Uterus (tissue), 4 donors: ENCODE measurements around the gene MYBPH. TPM values are rescaled to one million over a fixed set of nuclear protein-coding genes. Genes with fewer than 3 reads are reported as not detected.

Source experiments
- DNase-seq, 2 donors: peaks; one replicate each; pipeline ENCODE4 v3.0.0-alpha.2; 2019 to 2020
- H3K27ac ChIP-seq, 2 donors: fragments of 200-600 bp; sonication (generic); 1 replicate in 1 of 2; 2 replicates in 1 of 2; pipeline ENCODE4 v1.5.1; 2016 to 2018
- H3K27me3 ChIP-seq, 2 donors: fragments of 200-600 bp; sonication (generic); one replicate each; pipeline ENCODE4 v1.5.1; 2018 to 2019; ENCODE audit warnings: control low read depth in 1 of 2
- H3K36me3 ChIP-seq, 2 donors: fragments of 200-600 bp; sonication (generic); one replicate each; pipeline ENCODE4 v1.5.1; 2019; ENCODE audit warnings: control low read depth in 1 of 2
- H3K4me1 ChIP-seq, 2 donors: fragments of 200-600 bp; sonication (generic); one replicate each; pipeline ENCODE4 v1.5.1; 2018 to 2019; ENCODE audit warnings: control low read depth in 1 of 2
- H3K4me3 ChIP-seq, 2 donors: fragments of 200-600 bp; sonication (generic); 1 replicate in 1 of 2; 2 replicates in 1 of 2; pipeline ENCODE4 v1.5.1; 2018 to 2019; ENCODE audit warnings: mild to moderate bottlenecking in 1 of 2
- H3K9me3 ChIP-seq, 2 donors: fragments of 200-600 bp; sonication (generic); one replicate each; pipeline ENCODE4 v1.5.1; 2019; ENCODE audit warnings: control low read depth in 1 of 2
- POLR2A ChIP-seq, 2 donors: fragments of 450-650 bp; IDR thresholded peaks; one replicate each; pipeline ENCODE4 v1.6.1; 2016; ENCODE audit warnings: antibody characterized with exemption in 2 of 2, mild to moderate bottlenecking in 1 of 2, moderate library complexity in 1 of 2
- intact Hi-C: fragments of 100-400 bp; cut with DNase I; formaldehyde crosslinking; loops from one replicate; pipeline ENCODE4 v1.15.1; 2023; ENCODE audit warnings: low total_unique reads
- total RNA-seq, 4 donors: library from RNA; depleted of rRNA in 3 of 4; stranded (reverse); fragments of >200 nt in 3 of 4; gene quantifications; one replicate each; pipeline versions ENCODE4 v1.1.0 to v1.2.4, GENCODE V29; 2014 to 2023
- TF ChIP-seq, protein P1 (sequence below), 4 experiments: fragments of 200-600 bp in 2 of 4; fragments of 450-650 bp in 2 of 4; sonication (generic) in 2 of 4; IDR thresholded peaks; one replicate each; pipeline ENCODE4 v1.5.1; 2016 to 2019; ENCODE audit warnings: antibody characterized with exemption in 4 of 4, mild to moderate bottlenecking in 2 of 4, moderate library complexity in 1 of 4
- donor health status: DM: yes; HTN: yes; CAD: no.

MYBPH gene
- total RNA-seq, 4 donors from 2014 or later = 0.64 TPM; not detected in 3

DNA sequence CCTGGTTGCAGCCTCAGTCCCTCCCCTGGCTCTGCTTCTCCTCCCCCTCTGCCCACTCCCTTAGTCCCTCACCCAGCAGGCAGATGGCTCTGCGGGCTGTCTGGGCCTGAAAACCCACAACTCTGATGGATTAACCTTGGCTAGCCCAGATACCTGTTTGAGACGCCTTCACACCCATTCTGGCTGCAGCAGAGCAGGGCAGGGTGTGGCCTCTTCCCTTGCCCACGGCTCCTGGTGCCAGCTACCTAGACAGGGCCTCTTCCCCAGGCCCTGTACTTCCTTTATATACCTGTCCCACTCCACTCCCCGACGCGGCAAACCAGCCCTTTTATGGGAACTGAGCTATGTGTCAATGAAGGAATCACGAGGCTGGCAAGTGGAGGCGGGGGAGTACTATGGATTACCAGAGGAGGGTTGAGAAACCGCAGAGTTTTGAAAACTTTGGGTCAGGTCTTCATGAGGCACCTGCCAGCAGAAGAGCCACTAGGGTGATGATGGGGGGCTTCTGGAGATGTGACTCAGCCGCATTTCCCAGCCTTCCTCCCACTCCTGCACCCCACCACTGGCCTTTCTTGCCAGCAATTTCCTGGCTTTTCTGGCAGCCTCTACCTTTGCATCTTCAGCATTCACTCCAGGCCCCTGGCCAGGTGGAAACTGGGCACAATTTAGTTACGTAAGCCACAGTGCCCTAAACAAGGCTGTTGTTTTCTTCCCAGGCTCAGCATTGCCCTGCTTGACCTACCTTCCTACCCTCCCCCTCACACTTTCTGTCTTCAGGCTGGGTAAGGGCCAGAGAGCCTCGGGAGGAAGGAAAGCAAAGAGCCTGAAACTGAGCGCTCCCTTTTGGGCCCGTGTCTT, 11.0 kb upstream of the MYBPH start, which contains the start of gene CHI3L1:
CHI3L1 (minus strand) TSS at position 259 of the 858 bp plus-strand sequence; CDS start at position 178, 81 bp downstream.
- Histone ChIP-seq H3K9me3 (no peaks in the 10 kb centered on the region), H3K4me1 (peaks cover 0 to 6% of the 10 kb centered on the region in 2 donors), H3K27ac (peak within 1 kb of the TSS; percentile 56 to 77), H3K36me3 (no peaks in the 10 kb centered on the region), H3K4me3 (no peak within 1 kb of the TSS), H3K27me3 (no peaks in the 10 kb centered on the region)
- TF ChIP-seq POLR2A (IDR thresholded peaks at IDR 0.05) = no peak
- TF ChIP-seq, protein P1, sequence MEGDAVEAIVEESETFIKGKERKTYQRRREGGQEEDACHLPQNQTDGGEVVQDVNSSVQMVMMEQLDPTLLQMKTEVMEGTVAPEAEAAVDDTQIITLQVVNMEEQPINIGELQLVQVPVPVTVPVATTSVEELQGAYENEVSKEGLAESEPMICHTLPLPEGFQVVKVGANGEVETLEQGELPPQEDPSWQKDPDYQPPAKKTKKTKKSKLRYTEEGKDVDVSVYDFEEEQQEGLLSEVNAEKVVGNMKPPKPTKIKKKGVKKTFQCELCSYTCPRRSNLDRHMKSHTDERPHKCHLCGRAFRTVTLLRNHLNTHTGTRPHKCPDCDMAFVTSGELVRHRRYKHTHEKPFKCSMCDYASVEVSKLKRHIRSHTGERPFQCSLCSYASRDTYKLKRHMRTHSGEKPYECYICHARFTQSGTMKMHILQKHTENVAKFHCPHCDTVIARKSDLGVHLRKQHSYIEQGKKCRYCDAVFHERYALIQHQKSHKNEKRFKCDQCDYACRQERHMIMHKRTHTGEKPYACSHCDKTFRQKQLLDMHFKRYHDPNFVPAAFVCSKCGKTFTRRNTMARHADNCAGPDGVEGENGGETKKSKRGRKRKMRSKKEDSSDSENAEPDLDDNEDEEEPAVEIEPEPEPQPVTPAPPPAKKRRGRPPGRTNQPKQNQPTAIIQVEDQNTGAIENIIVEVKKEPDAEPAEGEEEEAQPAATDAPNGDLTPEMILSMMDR (IDR thresholded peaks at IDR 0.05) = no peak
- peak; percentile 60 for DNase-seq
- intact Hi-C loops = no loop called here

GRCh38 chr1:203186091-203186445, 10.4 kb upstream of the MYBPH start:
- TF ChIP-seq POLR2A (IDR thresholded peaks at IDR 0.05) = no peak
- TF ChIP-seq, protein P1 (IDR thresholded peaks at IDR 0.05) = no peak
- Histone ChIP-seq H3K36me3 (no peaks in the 10 kb centered on the region), H3K9me3 (no peaks in the 10 kb centered on the region), H3K4me1 (peaks cover 0 to 6% of the 10 kb centered on the region in 2 donors), H3K27me3 (no peaks in the 10 kb centered on the region), H3K4me3 (no peak overlapping the region), H3K27ac (peak overlapping the region in 1 of 2 donors; percentile 77)
- DNase-seq = no peak
- intact Hi-C loops = no loop called here

- H3K9me3 ChIP-seq = no peaks in the 10 kb centered on the region
- H3K36me3 ChIP-seq = no peaks in the 10 kb centered on the region
- DNase-seq = no peak
- peaks cover 0 to 6% of the 10 kb centered on the region in 2 donors for H3K4me1 ChIP-seq
- intact Hi-C loops = no loop called here
- H3K4me3 ChIP-seq = no peak overlapping the region
- H3K27ac ChIP-seq = no peak overlapping the region
- no peak for TF ChIP-seq POLR2A (IDR thresholded peaks at IDR 0.05)
- TF ChIP-seq, protein P1 (IDR thresholded peaks at IDR 0.05) = no peak
- H3K27me3 ChIP-seq = no peaks in the 10 kb centered on the region
Measured at GRCh38 chr1:203185585-203185984, 10.0 kb upstream of the MYBPH start.

DNA sequence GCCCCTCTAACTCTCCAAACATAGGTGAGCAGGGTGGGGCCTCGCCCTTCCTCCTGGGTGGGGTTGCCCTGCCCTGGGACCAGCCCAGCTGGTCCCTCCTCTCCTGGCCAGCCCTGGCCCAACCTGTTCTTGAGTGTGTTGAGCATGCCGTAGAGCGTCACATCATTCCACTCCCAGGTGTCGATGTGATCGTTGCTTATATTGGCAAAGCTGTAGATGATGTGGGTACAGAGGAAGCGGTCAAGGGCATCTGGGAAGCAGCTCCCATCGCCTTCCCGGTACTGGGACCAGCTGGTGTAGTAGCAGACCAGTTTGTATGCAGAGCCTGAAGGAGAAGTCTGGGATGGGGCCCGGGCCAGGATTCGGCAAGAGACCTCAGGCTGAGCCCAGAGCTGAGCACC, 9.4 kb upstream of the MYBPH start:
- Histone ChIP-seq H3K27me3 (no peaks in the 10 kb centered on the region), H3K36me3 (no peaks in the 10 kb centered on the region), H3K4me3 (no peak overlapping the region), H3K9me3 (no peaks in the 10 kb centered on the region), H3K27ac (no peak overlapping the region), H3K4me1 (peaks cover 0 to 6% of the 10 kb centered on the region in 2 donors)
- TF ChIP-seq POLR2A (IDR thresholded peaks at IDR 0.05) = no peak
- TF ChIP-seq, protein P1 (IDR thresholded peaks at IDR 0.05) = no peak
- DNase-seq = no peak
- intact Hi-C loops = no loop called here

- intact Hi-C loops = no loop called here
- TF ChIP-seq, protein P1 (IDR thresholded peaks at IDR 0.05) = no peak
- TF ChIP-seq POLR2A (IDR thresholded peaks at IDR 0.05) = no peak
- DNase-seq = no peak
- no peak overlapping the region for H3K27ac ChIP-seq
- H3K27me3 ChIP-seq = no peaks in the 10 kb centered on the region
- H3K9me3 ChIP-seq = no peaks in the 10 kb centered on the region
- H3K4me1 ChIP-seq = peaks cover 0 to 6% of the 10 kb centered on the region in 2 donors
- H3K36me3 ChIP-seq = no peaks in the 10 kb centered on the region
- no peak overlapping the region for H3K4me3 ChIP-seq
Measured at GRCh38 chr1:203184467-203184866, 8.8 kb upstream of the MYBPH start.
